Measurements from ENCODE around the gene ARSK.

The ARSK gene

DNA sequence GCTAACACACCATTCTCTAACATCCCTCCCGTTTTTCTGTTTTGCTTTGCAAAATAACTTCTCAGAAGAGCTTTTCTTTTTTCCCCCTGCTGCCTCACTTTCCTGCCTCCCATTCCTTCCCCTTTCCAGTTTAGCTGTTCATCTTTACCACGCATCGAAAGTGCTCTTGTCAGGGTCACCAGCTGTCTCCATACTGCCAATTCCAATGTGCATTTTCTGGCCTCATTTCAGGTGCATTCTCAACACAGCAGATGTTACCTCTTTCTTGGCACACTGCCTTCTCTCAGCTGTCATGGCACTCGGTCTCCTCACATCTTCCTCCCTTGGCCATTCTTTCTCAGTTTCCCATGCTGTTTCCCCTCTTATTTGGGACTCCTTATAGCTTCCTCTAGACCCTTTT, 9.5 kb downstream of the ARSK start:
- DNase-seq (ENCODE audit: low read depth) = no peak

DNA sequence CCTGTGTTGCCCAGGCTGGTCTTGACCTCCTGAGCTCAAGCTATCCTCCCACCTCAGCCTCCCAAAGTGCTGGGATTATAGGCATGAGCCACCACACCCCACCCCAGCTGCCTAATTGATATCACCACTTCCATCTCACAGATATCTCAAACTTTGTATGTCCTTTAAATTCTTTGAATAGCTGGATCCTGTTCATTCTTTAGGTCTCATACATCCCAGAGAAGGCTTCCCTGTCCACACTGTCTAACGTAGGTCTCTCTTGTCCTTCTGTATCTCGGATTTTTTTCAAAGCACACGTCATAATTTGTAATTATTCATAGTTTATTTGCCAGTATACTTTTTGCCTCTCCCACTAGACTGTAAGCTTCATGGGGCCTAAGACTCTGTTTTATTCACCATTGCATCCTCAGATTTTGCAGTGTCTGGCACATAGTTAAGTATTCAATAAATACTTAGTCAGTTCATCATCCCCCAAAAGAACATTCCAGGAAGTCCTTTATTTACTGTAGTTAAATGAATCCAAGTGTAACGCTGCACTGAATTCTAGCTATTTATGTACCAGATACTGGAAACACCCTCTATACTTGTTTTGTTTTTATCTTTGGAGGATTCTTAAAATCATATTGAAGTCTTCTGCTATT, 10.5 kb downstream of the ARSK start:
- DNase-seq (ENCODE audit: low read depth) = no peak

DNA sequence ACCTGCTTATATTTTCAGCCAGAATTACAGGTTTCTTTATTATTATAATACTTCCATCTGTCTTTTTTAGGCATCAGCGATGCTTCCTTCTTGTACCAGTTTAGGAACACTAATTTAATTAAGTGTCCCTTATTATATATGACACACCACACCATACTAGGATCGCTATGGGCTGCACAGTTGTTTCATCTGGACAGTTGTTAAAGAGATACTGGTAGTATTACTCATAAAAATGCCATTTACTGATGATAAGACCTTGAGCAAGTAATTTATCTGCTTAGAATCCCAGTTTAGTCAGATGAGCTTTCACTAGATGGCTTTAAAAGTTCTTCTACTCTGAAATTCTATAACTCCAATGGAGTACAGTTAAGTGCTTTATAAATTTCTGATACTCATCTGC, 17.1 kb downstream of the ARSK start:
- DNase-seq (ENCODE audit: low read depth) = no peak

DNA sequence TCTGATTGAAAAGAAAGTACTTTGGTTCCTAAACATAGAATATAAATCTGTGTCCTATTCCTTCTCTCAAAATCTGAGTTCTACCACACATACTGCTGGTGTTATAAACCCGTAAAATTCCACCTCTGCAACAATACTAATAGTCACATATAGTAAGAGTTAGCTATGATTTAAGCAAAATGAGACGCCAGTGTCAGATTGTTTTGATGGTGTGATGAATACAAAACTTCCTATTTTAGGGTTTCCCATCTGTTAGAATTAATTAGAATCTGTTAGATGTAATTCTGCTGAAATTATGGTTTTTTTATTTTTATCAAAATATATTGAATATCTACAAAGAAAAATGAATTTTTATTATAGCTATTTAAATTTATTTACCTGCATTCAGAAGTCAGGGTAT, 26.7 kb downstream of the ARSK start:
- no peak for DNase-seq (ENCODE audit: low read depth)

- DNase-seq (ENCODE audit: low read depth) = no peak
Measured at GRCh38 chr5:95583992-95584391, 29.1 kb downstream of the ARSK start.

- no peak for DNase-seq (ENCODE audit: low read depth)
Measured at GRCh38 chr5:95590880-95591279, 36.0 kb downstream of the ARSK start.

GRCh38 chr5:95591490-95591901, 36.6 kb downstream of the ARSK start:
- no peak for DNase-seq (ENCODE audit: low read depth)

GRCh38 chr5:95595289-95595931, 40.5 kb downstream of the ARSK start:
- DNase-seq (ENCODE audit: low read depth) = no peak

- no peak for DNase-seq (ENCODE audit: low read depth)
Measured at GRCh38 chr5:95599252-95599651, 44.4 kb downstream of the ARSK start.

DNA sequence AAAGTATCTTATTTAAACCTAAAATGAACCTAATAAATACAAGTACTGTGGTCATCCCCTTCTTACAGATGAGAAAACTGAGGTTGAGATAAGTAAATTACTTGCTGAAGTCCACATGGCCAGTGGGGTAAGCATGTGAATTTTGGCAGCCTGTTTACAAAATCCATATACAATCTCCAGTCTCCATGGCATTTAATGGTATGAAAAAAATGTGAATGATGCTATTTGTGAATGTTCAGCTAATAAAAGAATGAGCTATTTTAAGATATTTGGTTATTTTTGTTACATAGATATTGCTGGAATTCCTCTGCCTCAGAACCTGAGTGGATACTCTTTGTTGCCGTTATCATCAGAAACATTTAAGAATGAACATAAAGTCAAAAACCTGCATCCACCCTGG, 45.7 kb downstream of the ARSK start:
- DNase-seq (ENCODE audit: low read depth) = no peak

GRCh38 chr5:95605786-95606185, 50.9 kb downstream of the ARSK start:
- no peak for DNase-seq (ENCODE audit: low read depth)

DNA sequence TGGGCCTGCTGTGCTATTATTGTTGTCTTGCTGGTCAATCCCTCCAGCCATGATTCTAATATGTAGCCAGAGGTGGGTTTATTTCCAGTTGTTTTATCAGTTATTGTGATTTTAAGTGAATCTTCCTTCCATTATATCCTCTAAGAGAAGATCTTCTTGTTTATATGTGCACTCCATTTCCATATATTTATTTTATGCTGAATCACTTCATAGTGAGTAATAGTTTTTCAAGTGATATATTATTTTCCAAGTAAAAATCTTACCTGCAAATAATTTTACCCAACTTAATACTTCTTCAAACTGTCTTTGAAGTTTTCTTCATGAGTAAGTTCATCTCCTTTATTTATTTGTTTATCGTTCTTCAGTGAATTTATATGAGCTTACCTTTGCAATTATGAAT, 51.5 kb downstream of the ARSK start:
- DNase-seq (ENCODE audit: low read depth) = no peak

DNA sequence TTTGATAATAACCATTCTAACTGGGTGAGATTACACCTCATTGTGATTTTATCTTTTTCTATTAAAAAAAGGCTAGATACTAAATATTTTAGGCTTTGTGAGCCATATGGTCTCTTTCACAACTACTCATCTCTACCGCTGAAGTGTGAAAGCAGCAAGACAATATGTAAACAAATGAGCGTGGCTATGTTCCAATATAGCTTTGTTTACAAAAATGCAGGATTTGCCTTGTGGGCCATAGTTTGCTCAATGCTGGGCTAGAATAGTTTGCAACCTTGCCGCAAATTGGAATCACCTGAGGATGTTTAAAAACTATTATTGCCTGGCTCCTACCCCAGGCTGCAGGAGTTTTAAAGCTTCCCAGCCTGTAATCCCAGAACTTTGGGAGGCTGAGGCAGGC, 54.8 kb downstream of the ARSK start:
- no peak for DNase-seq (ENCODE audit: low read depth)

GRCh38 chr5:95610546-95610945, 55.6 kb downstream of the ARSK start:
- no peak for DNase-seq (ENCODE audit: low read depth)

- DNase-seq (ENCODE audit: low read depth) = no peak
Measured at GRCh38 chr5:95611396-95611795, 56.5 kb downstream of the ARSK start.

- no peak for DNase-seq (ENCODE audit: low read depth)
Measured at GRCh38 chr5:95613514-95613913, 58.6 kb downstream of the ARSK start.

DNA sequence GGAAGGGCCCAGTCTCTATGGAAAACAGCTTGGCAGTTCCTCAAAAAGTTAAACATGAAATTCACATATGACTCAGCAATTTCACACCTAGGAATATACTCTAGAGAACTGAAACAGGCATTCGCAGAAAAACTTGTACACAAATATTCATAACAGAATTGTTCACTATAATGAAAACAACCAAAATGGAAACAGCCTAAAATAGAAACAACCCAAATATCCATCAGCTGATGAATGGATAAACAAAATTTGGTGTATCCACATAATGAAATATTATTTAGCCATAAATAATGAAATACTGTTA, 60.2 kb downstream of the ARSK start:
- no peak for DNase-seq (ENCODE audit: low read depth)

- DNase-seq (ENCODE audit: low read depth) = no peak
Measured at GRCh38 chr5:95617057-95617456, 62.2 kb downstream of the ARSK start.

DNA sequence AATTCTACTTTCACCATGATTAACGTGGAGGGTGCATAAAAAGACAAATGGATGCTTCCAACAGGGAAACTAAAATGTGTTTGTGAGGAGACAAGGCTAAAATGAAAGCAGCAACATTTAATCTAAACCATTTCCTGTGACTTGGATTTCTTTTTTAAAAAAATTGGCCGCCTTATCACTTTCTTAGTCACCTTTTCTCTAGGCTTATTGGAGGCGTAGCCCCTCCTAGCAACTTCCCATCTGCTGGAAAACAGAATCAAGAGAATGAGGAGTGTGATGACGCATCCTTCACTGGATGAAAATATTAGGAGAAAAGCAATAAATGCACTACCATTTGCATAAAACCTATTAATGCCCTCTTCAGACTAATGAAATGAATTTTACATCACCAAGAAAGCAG, 64.2 kb downstream of the ARSK start:
- DNase-seq (ENCODE audit: low read depth) = no peak

- no peak for DNase-seq (ENCODE audit: low read depth)
Measured at GRCh38 chr5:95619514-95620029, 64.7 kb downstream of the ARSK start.

DNA sequence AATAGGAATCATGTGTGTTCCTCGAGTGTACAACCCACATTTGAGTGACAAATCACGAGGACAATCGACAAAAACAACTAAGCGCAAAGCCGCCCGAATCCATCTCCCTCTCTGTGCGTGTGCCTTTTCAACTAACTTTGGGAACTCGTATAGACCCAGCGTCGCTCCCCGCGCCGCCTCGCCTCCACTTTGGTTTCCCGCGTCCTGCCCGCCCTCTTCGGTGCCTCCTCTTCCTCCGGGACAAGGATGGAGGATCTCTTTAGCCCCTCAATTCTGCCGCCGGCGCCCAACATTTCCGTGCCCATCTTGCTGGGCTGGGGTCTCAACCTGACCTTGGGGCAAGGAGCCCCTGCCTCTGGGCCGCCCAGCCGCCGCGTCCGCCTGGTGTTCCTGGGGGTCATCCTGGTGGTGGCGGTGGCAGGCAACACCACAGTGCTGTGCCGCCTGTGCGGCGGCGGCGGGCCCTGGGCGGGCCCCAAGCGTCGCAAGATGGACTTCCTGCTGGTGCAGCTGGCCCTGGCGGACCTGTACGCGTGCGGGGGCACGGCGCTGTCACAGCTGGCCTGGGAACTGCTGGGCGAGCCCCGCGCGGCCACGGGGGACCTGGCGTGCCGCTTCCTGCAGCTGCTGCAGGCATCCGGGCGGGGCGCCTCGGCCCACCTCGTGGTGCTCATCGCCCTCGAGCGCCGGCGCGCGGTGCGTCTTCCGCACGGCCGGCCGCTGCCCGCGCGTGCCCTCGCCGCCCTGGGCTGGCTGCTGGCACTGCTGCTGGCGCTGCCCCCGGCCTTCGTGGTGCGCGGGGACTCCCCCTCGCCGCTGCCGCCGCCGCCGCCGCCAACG, 65.3 kb downstream of the ARSK start, which contains the start of gene GPR150:
Gene GPR150, plus strand, starts transcription at position 58 of the 840 bp plus-strand sequence. Its CDS starts 189 bp downstream, at position 247.
- no peak for DNase-seq (ENCODE audit: low read depth)

GRCh38 chr5:95620870-95621838, 66.3 kb downstream of the ARSK start:
- no peak for DNase-seq (ENCODE audit: low read depth)
